H1 (cell line): Measurements from ENCODE around the gene PRKAR1B. TPM values are rescaled to one million over a fixed set of nuclear protein-coding genes. Genes with fewer than 3 reads are reported as not detected.

Experiments
- CTCF ChIA-PET: fragments of 300-600 bp; sonication (Branson Sonifier 250); formaldehyde crosslinking; loops from one replicate; lab custom pipeline; 2021; ENCODE audit not compliant: partially characterized antibody; lab: Charles Lee
- POLR2A ChIA-PET: fragments of 300-600 bp; sonication (Branson Sonifier 250); formaldehyde crosslinking; loops from one replicate; lab custom pipeline; 2021; ENCODE audit warnings: inconsistent platforms; ENCODE audit not compliant: partially characterized antibody; lab: Charles Lee
- DNase-seq, 2 experiments: peaks; one replicate each; pipeline versions ENCODE4 v3.0.0 to v3.0.0-alpha.2; 2010 to 2022; ENCODE audit warnings: low spot score in 2 of 2, low read depth in 1 of 2, mixed read lengths in 1 of 2
- FAIRE-seq: peaks from 2 replicates; lab custom pipeline; 2011; peaks lifted over from hg19 to GRCh38; lab: Jason Lieb, UNC
- H2AFZ ChIP-seq: 2 replicates; pipeline ENCODE4 v1.8.1; 2012; ENCODE audit warnings: low read length, inconsistent platforms
- H2AK5ac ChIP-seq: 2 replicates; pipeline ENCODE4 v1.6.1; 2013; ENCODE audit warnings: low read depth, low read length
- H2BK120ac ChIP-seq: replicated peaks from 2 replicates; pipeline ENCODE3; 2013; ENCODE audit warnings: low read depth, low read length, inconsistent platforms
- H2BK12ac ChIP-seq: 2 replicates; pipeline ENCODE4 v1.6.1; 2013; ENCODE audit warnings: low read depth, low read length
- H2BK15ac ChIP-seq: 2 replicates; pipeline ENCODE4 v1.6.1; 2013; ENCODE audit warnings: low read length
- H2BK20ac ChIP-seq: 2 replicates; pipeline ENCODE4 v1.6.1; 2013; ENCODE audit warnings: low read length
- H2BK5ac ChIP-seq: 2 replicates; pipeline ENCODE4 v1.6.1; 2013; ENCODE audit warnings: low read depth, low read length
- H3K14ac ChIP-seq: 2 replicates; pipeline ENCODE4 v1.6.1; 2013; ENCODE audit warnings: inconsistent platforms; ENCODE audit not compliant: insufficient read length
- H3K18ac ChIP-seq: 2 replicates; pipeline ENCODE4 v1.6.1; 2013; ENCODE audit warnings: low read length; ENCODE audit errors: extremely low read depth
- H3K23ac ChIP-seq: 2 replicates; pipeline ENCODE4 v1.6.1; 2013; ENCODE audit warnings: inconsistent platforms; ENCODE audit not compliant: insufficient read length
- H3K23me2 ChIP-seq: 2 replicates; pipeline ENCODE4 v1.6.1; 2013; ENCODE audit warnings: low read depth, low read length
- H3K27ac ChIP-seq: 2 replicates; pipeline ENCODE4 v1.6.1; 2011; ENCODE audit warnings: low read depth, low read length, inconsistent platforms
- H3K27me3 ChIP-seq, 4 experiments: replicated peaks in 1 of 4; 1 replicate in 1 of 4; 2 replicates in 3 of 4; pipeline versions ENCODE4 v1.6.1 to v1.8.1; 2011 to 2013; ENCODE audit warnings: low read length in 3 of 4, mild to moderate bottlenecking in 3 of 4, inconsistent platforms in 2 of 4, mixed read lengths in 2 of 4, moderate library complexity in 1 of 4; ENCODE audit not compliant: control insufficient read depth in 3 of 4, insufficient read depth in 3 of 4; ENCODE audit errors: extremely low read depth in 1 of 4
- H3K36me3 ChIP-seq, 4 experiments: 2 replicates each; pipeline versions ENCODE4 v1.6.1 to v1.8.1; 2011 to 2013; ENCODE audit warnings: mild to moderate bottlenecking in 4 of 4, low read length in 3 of 4, moderate library complexity in 2 of 4, control low read depth in 1 of 4, inconsistent platforms in 1 of 4; ENCODE audit not compliant: insufficient read depth in 4 of 4, control insufficient read depth in 2 of 4
- H3K4ac ChIP-seq: replicated peaks from 2 replicates; pipeline ENCODE3; 2013; ENCODE audit warnings: low read length, low read depth, mixed read lengths, inconsistent platforms; ENCODE audit not compliant: insufficient read length
- H3K4me1 ChIP-seq, 4 experiments: replicated peaks in 1 of 4; 1 replicate in 1 of 4; 2 replicates in 3 of 4; pipeline versions ENCODE4 v1.6.1 to v1.8.1; 2011 to 2013; ENCODE audit warnings: low read length in 3 of 4, inconsistent platforms in 2 of 4, mixed read lengths in 1 of 4; ENCODE audit not compliant: insufficient read depth in 4 of 4, control insufficient read depth in 3 of 4
- H3K4me2 ChIP-seq, 2 experiments: 2 replicates each; pipeline versions ENCODE4 v1.6.1 to v1.8.1; 2011 to 2013; ENCODE audit warnings: low read depth in 2 of 2, low read length in 2 of 2, control low read depth in 1 of 2, inconsistent platforms in 1 of 2, mild to moderate bottlenecking in 1 of 2; ENCODE audit not compliant: insufficient read depth in 1 of 2
- H3K4me3 ChIP-seq, 4 experiments: fragments of 200-600, 300-600 bp in 1 of 4; sonication (generic), shearing (Covaris generic), sonication (Bioruptor Twin) in 1 of 4; 2 replicates each; pipeline versions ENCODE4 v1.5.1 to v1.8.1; 2011 to 2016; ENCODE audit warnings: low read length in 4 of 4, low read depth in 3 of 4, control low read depth in 2 of 4, inconsistent platforms in 2 of 4, mild to moderate bottlenecking in 2 of 4, mixed read lengths in 1 of 4, moderate library complexity in 1 of 4; ENCODE audit not compliant: insufficient read depth in 2 of 4; ENCODE audit errors: extremely low read depth in 1 of 4
- H3K56ac ChIP-seq: replicated peaks from 2 replicates; pipeline ENCODE3; 2013; ENCODE audit warnings: low read depth, mild to moderate bottlenecking, mixed read lengths, low read length, inconsistent platforms; ENCODE audit not compliant: insufficient read length
- H3K79me1 ChIP-seq: 2 replicates; pipeline ENCODE4 v1.6.1; 2013; ENCODE audit warnings: low read depth, low read length, control low read depth
- H3K79me2 ChIP-seq, 2 experiments: 2 replicates each; pipeline versions ENCODE4 v1.6.1 to v1.8.1; 2012 to 2013; ENCODE audit warnings: low read length in 2 of 2, mild to moderate bottlenecking in 2 of 2, inconsistent platforms in 1 of 2; ENCODE audit not compliant: insufficient read depth in 2 of 2, control insufficient read depth in 1 of 2
- H3K9ac ChIP-seq, 4 experiments: replicated peaks in 1 of 4; 1 replicate in 1 of 4; 2 replicates in 3 of 4; pipeline versions ENCODE4 v1.6.1 to v1.8.1; 2011 to 2013; ENCODE audit warnings: low read depth in 3 of 4, low read length in 3 of 4, control low read depth in 2 of 4, mild to moderate bottlenecking in 2 of 4, moderate library complexity in 2 of 4, inconsistent platforms in 1 of 4; ENCODE audit errors: extremely low read depth in 1 of 4
- H3K9me3 ChIP-seq, 2 experiments: 2 replicates each; pipeline versions ENCODE4 v1.6.1 to v1.8.1; 2012 to 2013; ENCODE audit warnings: mild to moderate bottlenecking in 2 of 2, moderate library complexity in 2 of 2, control low read depth in 1 of 2, inconsistent platforms in 1 of 2, low read depth in 1 of 2, low read length in 1 of 2, mixed read lengths in 1 of 2; ENCODE audit not compliant: insufficient read depth in 2 of 2
- H4K20me1 ChIP-seq, 2 experiments: replicated peaks in 1 of 2; 2 replicates each; pipeline versions ENCODE3 to v1.8.1; 2011 to 2013; ENCODE audit warnings: inconsistent platforms in 2 of 2, low read length in 2 of 2, mild to moderate bottlenecking in 1 of 2; ENCODE audit not compliant: insufficient read depth in 2 of 2, control insufficient read depth in 1 of 2
- H4K5ac ChIP-seq: 2 replicates; pipeline ENCODE4 v1.6.1; 2013; ENCODE audit warnings: low read length, low read depth, mixed read lengths, inconsistent platforms; ENCODE audit not compliant: insufficient read length
- H4K8ac ChIP-seq: 2 replicates; pipeline ENCODE4 v1.8.0; 2013; ENCODE audit warnings: mild to moderate bottlenecking, moderate library complexity, low read length, inconsistent platforms; ENCODE audit not compliant: insufficient read depth; ENCODE audit errors: extremely low read depth
- H4K91ac ChIP-seq: replicated peaks from 2 replicates; pipeline ENCODE3; 2013; ENCODE audit warnings: low read length, mixed read lengths, inconsistent platforms; ENCODE audit not compliant: insufficient read length
- POLR2A ChIP-seq, 2 experiments: IDR thresholded peaks; 1 replicate in 1 of 2; 2 replicates in 1 of 2; pipeline ENCODE4 v1.6.1; 2011; ENCODE audit warnings: low read depth in 2 of 2, low read length in 2 of 2, mild to moderate bottlenecking in 2 of 2; ENCODE audit errors: control extremely low read depth in 1 of 2
- TAF1 ChIP-seq: IDR thresholded peaks from 2 replicates; pipeline ENCODE4 v1.6.1; 2011; ENCODE audit warnings: mild to moderate bottlenecking, low read depth, low read length
- WGBS, 2 experiments: shearing (Covaris generic) in 1 of 2; methylation state at CpG; one replicate each; pipeline versions ENCODE4 v1.1.6 to v1.1.7; 2013 to 2015; ENCODE audit warnings: low lambda C conversion rate in 2 of 2, mixed read lengths in 2 of 2, inconsistent platforms in 1 of 2, low coverage in 1 of 2, missing lambda C conversion rate in 1 of 2; ENCODE audit not compliant: insufficient replicate concordance in 2 of 2, insufficient coverage in 1 of 2, insufficient read length in 1 of 2; ENCODE audit errors: extremely low coverage in 1 of 2, missing lambda C conversion rate in 1 of 2; 5-methylcytosine and 5-hydroxymethylcytosine counted together
- polyA plus RNA-seq, 7 experiments: library from polyadenylated mRNA; depleted of rRNA in 3 of 7; stranded (reverse) in 5 of 7; unstranded in 2 of 7; fragments of >200 nt in 5 of 7; fragments of 200-250 nt in 2 of 7; gene quantifications; 1 replicate in 5 of 7; 2 replicates in 1 of 7; 4 replicates in 1 of 7; pipeline versions ENCODE4 v1.2.1 to v1.2.3, GENCODE V29; 2011 to 2013; ENCODE audit warnings: missing spikeins in 2 of 7, mixed read lengths in 2 of 7
- total RNA-seq: library from RNA; stranded (reverse); fragmentation: NEBNext Ultra II Directional; extraction: Animal tissue kit (Norgen Biotek cat#: 25700); gene quantifications from 2 replicates; pipeline ENCODE4 v1.2.1, GENCODE V29; 2021

The PRKAR1B gene
- total and polyA plus RNA-seq, 2 of the 8 experiments (the other 6 are each of a cell fraction or from before 2014, with no cell fraction given), result 12.3 to 55.7 TPM

GRCh38 chr7:674454-675410 is 52.3 kb downstream of the PRKAR1B start:
- no peak overlapping the region for H3K9ac ChIP-seq
- no peaks in the 10 kb centered on the region for H3K4me1 ChIP-seq
- TF ChIP-seq TAF1, result no peak
- TF ChIP-seq POLR2A (IDR thresholded peaks at IDR 0.05; ENCODE audit: control extremely low read depth in 1 of 2, low read depth in 2 of 2, low read length in 2 of 2), result no peak
- TF ChIP-seq, all 59 proteins: peak for 0
- CTCF ChIA-PET, result interaction anchor here (0.7 to 1.8 kb wide), 3 partner anchors 9 to 341 kb away, joined by 3 to 9 read pairs (median 3); no protein-coding TSS in a partner anchor
- Histone ChIP-seq H3K36me3 (peaks cover 2 to 34% (median 10%) of the 10 kb centered on the region in 4 experiments; a peak in 6 of 8 replicates), H3K79me1 (no peaks in the 10 kb centered on the region; the same call in 1 of the 2 replicates), H3K18ac (no peak overlapping the region), H2BK20ac (no peak overlapping the region), H2BK12ac (no peak overlapping the region), H4K5ac (no peak overlapping the region), H2AK5ac (no peak overlapping the region), H2AFZ (no peak overlapping the region), H2BK5ac (no peak overlapping the region), H3K23ac (no peak overlapping the region), H3K14ac (no peak overlapping the region), H3K56ac (no peak overlapping the region), H3K4me3 (no peak overlapping the region), H3K4me2 (no peak overlapping the region), H3K9me3 (0 out of 4 replicates have a peak, but pooled peaks cover 0 to 4% of the 10 kb centered on the region in 2 experiments), H3K27ac (no peak overlapping the region), H4K20me1 (no peaks in the 10 kb centered on the region), H3K4ac (no peak overlapping the region), H4K91ac (no peak overlapping the region), H3K27me3 (no peaks in the 10 kb centered on the region), H4K8ac (no peak overlapping the region), H3K79me2 (no peaks in the 10 kb centered on the region), H2BK120ac (no peak overlapping the region), H2BK15ac (no peak overlapping the region), H3K23me2 (no peaks in the 10 kb centered on the region)
- POLR2A ChIA-PET, result no interaction called here
- no peak for DNase-seq
- 93% methylated on average over 16 of the region's 16 CpGs; no CpG with 5 or more reads in 1 of the 2 experiments for WGBS, 2 experiments
- no peak for FAIRE-seq
